K562 (cell line): ENCODE results near the gene MGST3. TPM values are rescaled to one million over a fixed set of nuclear protein-coding genes. Genes with fewer than 3 reads are reported as not detected.

Experiments used
- ATAC-seq: fragments of 200-7000 bp; cut with Tn5 transposase; 3 replicates; pipeline ENCODE4 v1.9.1; 2020; ENCODE audit warnings: moderate library complexity
- BruUV-seq: library from RNA; stranded (reverse); fragments of 400-500 nt; replicated peaks from 2 replicates; lab custom pipeline; 2021; lab: Mats Ljungman, UMichigan
- CTCF ChIA-PET: fragments of 300-600 bp; formaldehyde crosslinking; extraction: SDS; loops from one replicate; lab custom pipeline; 2021; ENCODE audit warnings: low intra/inter-chr PET ratio; lab: Yijun Ruan, JAX
- POLR2A ChIA-PET: fragments of 300-600, 350-650 bp; sonication (Branson Sonifier 250); formaldehyde crosslinking; extraction: SDS; loops from one replicate; lab custom pipeline; 2021; ENCODE audit warnings: antibody characterized with exemption, inconsistent platforms; lab: Yijun Ruan, JAX
- DNase-seq, 4 experiments: peaks; one replicate each; pipeline versions ENCODE4 v3.0.0 to v3.0.0-alpha.2; 2011 to 2018; ENCODE audit warnings: low spot score in 3 of 4, mixed read lengths in 3 of 4; ENCODE audit errors: extremely low read depth in 1 of 4
- FAIRE-seq: peaks from 2 replicates; lab custom pipeline; 2011; peaks lifted over from hg19 to GRCh38; lab: Jason Lieb, UNC
- H2AFZ ChIP-seq: 2 replicates; pipeline ENCODE4 v1.6.0; 2011; ENCODE audit warnings: low read depth, low read length, control low read depth, inconsistent platforms
- H3K27ac ChIP-seq: fragments of 200-600 bp; 3 replicates; pipeline ENCODE4 v1.8.0; 2011; ENCODE audit warnings: low read depth, mild to moderate bottlenecking, control low read depth, inconsistent platforms, low read length, moderate library complexity, mixed read lengths; ENCODE audit errors: extremely low read depth
- H3K27me3 ChIP-seq, 2 experiments: fragments of 300-600 bp in 1 of 2; 2 replicates in 1 of 2; 3 replicates in 1 of 2; pipeline versions ENCODE4 v1.6.0 to v1.8.0; 2011; ENCODE audit warnings: inconsistent platforms in 2 of 2, low read length in 2 of 2, mild to moderate bottlenecking in 1 of 2, mixed read lengths in 1 of 2, moderate library complexity in 1 of 2; ENCODE audit not compliant: control insufficient read depth in 2 of 2, insufficient read depth in 2 of 2
- H3K36me3 ChIP-seq: fragments of 300-600 bp; 3 replicates; pipeline ENCODE4 v1.8.0; 2011; ENCODE audit warnings: mild to moderate bottlenecking, low read length, inconsistent platforms; ENCODE audit not compliant: control insufficient read depth, insufficient read depth
- H3K4me1 ChIP-seq, 2 experiments: fragments of 200-600 bp in 1 of 2; replicated peaks in 1 of 2; 2 replicates in 1 of 2; 3 replicates in 1 of 2; pipeline versions ENCODE4 v1.5.1 to v1.8.0; 2011; ENCODE audit warnings: inconsistent platforms in 2 of 2, low read length in 2 of 2, mild to moderate bottlenecking in 1 of 2, mixed read lengths in 1 of 2, moderate library complexity in 1 of 2; ENCODE audit not compliant: control insufficient read depth in 2 of 2, insufficient read depth in 2 of 2
- H3K4me2 ChIP-seq: 2 replicates; pipeline ENCODE4 v1.6.1; 2011; ENCODE audit warnings: low read length, control low read depth, inconsistent platforms, mixed read lengths; ENCODE audit not compliant: insufficient read depth
- H3K4me3 ChIP-seq: fragments of 200-600 bp; sonication (generic), shearing (Covaris generic); 2 replicates; pipeline ENCODE4 v1.5.1; 2016; ENCODE audit warnings: control low read depth, inconsistent platforms
- H3K79me2 ChIP-seq: fragments of 200-600 bp; 3 replicates; pipeline ENCODE4 v1.8.0; 2011; ENCODE audit warnings: low read length, inconsistent platforms; ENCODE audit not compliant: control insufficient read depth, insufficient read depth
- H3K9ac ChIP-seq, 2 experiments: 2 replicates each; pipeline versions ENCODE4 v1.6.0 to v1.6.1; 2011; ENCODE audit warnings: low read depth in 2 of 2, low read length in 2 of 2, control low read depth in 1 of 2, inconsistent platforms in 1 of 2, mild to moderate bottlenecking in 1 of 2, mixed read lengths in 1 of 2; ENCODE audit not compliant: insufficient read depth in 1 of 2
- H3K9me1 ChIP-seq: one replicate; pipeline ENCODE4 v1.6.0; 2011; ENCODE audit warnings: inconsistent platforms, mild to moderate bottlenecking, low read length, moderate library complexity; ENCODE audit not compliant: control insufficient read depth, insufficient read depth
- H3K9me3 ChIP-seq: replicated peaks from 2 replicates; pipeline ENCODE4 v1.5.1; 2011; ENCODE audit warnings: low read depth, low read length, inconsistent platforms; ENCODE audit not compliant: control insufficient read depth, insufficient read depth
- H4K20me1 ChIP-seq: replicated peaks from 2 replicates; pipeline ENCODE4 v1.6.1; 2011; ENCODE audit warnings: low read length, inconsistent platforms, mixed read lengths; ENCODE audit not compliant: control insufficient read depth, insufficient read depth
- ARNT ChIP-seq, 2 experiments: fragments of 450-650 bp; IDR thresholded peaks; 2 replicates each; pipeline ENCODE4 v1.6.1; 2016; ENCODE audit warnings: mild to moderate bottlenecking in 1 of 2
- CREM ChIP-seq: IDR thresholded peaks from 2 replicates; pipeline ENCODE4 v1.6.1; 2014; ENCODE audit warnings: antibody characterized with exemption, low read depth
- EGR1 ChIP-seq: fragments of 450-650 bp; conservative IDR thresholded peaks from 2 replicates; pipeline ENCODE4 v1.6.1; 2017; ENCODE audit warnings: mild to moderate bottlenecking
- FUS ChIP-seq: fragments of 200-400 bp; formaldehyde crosslinking; optimal IDR thresholded peaks from 2 replicates; pipeline ENCODE3; 2017; ENCODE audit warnings: low read depth, low read length
- HBP1 ChIP-seq: fragments of 450-650 bp; formaldehyde crosslinking; IDR thresholded peaks from 2 replicates; pipeline ENCODE4 v1.4.0; 2022; ENCODE audit warnings: missing genetic modification characterization
- IRF1 ChIP-seq: sonication (generic); formaldehyde crosslinking; IDR thresholded peaks from 2 replicates; pipeline ENCODE4 v1.8.0; 2022; ENCODE audit warnings: missing genetic modification reagents, mild to moderate bottlenecking, borderline replicate concordance
- MYBL2 ChIP-seq, 2 experiments: fragments of 450-650 bp in 1 of 2; sonication (generic) in 1 of 2; formaldehyde crosslinking in 1 of 2; IDR thresholded peaks; 2 replicates each; pipeline versions ENCODE4 v1.6.1 to v1.8.1; 2017 to 2022; ENCODE audit warnings: borderline replicate concordance in 1 of 2, inconsistent platforms in 1 of 2, low read depth in 1 of 2, mild to moderate bottlenecking in 1 of 2, missing genetic modification reagents in 1 of 2, moderate library complexity in 1 of 2
- PHB2 ChIP-seq: fragments of 450-650 bp; IDR thresholded peaks from 2 replicates; pipeline ENCODE4 v1.6.1; 2017; ENCODE audit warnings: low read depth
- RBFOX2 ChIP-seq: fragments of 200-400 bp; formaldehyde crosslinking; IDR thresholded peaks from 2 replicates; pipeline ENCODE4 v1.6.1; 2017; ENCODE audit warnings: low read depth, mild to moderate bottlenecking, low read length, moderate library complexity
- TCF3 ChIP-seq: sonication (generic); formaldehyde crosslinking; IDR thresholded peaks from 2 replicates; pipeline ENCODE4 v1.4.0; 2020; ENCODE audit warnings: mild to moderate bottlenecking, missing genetic modification reagents
- ZBTB17 ChIP-seq: fragments of 450-650 bp; formaldehyde crosslinking; IDR thresholded peaks from 2 replicates; pipeline ENCODE4 v1.4.0; 2020; ENCODE audit warnings: mild to moderate bottlenecking
- ZFP91 ChIP-seq: sonication (generic); formaldehyde crosslinking; IDR thresholded peaks from 2 replicates; pipeline ENCODE4 v1.8.0; 2022; ENCODE audit warnings: mild to moderate bottlenecking, missing genetic modification reagents
- ZNF507 ChIP-seq: conservative IDR thresholded peaks from 2 replicates; pipeline ENCODE4 v1.6.1; 2017; ENCODE audit warnings: missing genetic modification characterization, missing compliant biosample characterization
- ZNF589 ChIP-seq: fragments of 200-800 bp; sonication (Bioruptor generic); IDR thresholded peaks from 2 replicates; pipeline ENCODE4 v1.6.1; 2016; ENCODE audit warnings: low read depth, missing genetic modification characterization, missing compliant biosample characterization
- WGBS: fragments of 100-300 bp; shearing (Covaris generic); methylation state at CpG from one replicate; pipeline ENCODE4 v1.1.6; 2016; ENCODE audit warnings: low coverage, mixed read lengths; ENCODE audit not compliant: insufficient coverage; ENCODE audit errors: missing lambda C conversion rate; 5-methylcytosine and 5-hydroxymethylcytosine counted together
- in situ Hi-C: fragments of 300-500 bp; cut with MboI; formaldehyde crosslinking; loops from 4 replicates; pipeline ENCODE4 v1.15.0; 2018; ENCODE audit warnings: inconsistent platforms, mixed read lengths
- intact Hi-C: fragments of 100-400 bp; cut with micrococcal nuclease; formaldehyde crosslinking; loops from 2 replicates; pipeline ENCODE4 v1.14.2; 2022
- polyA plus RNA-seq, 8 experiments: library from polyadenylated mRNA; depleted of rRNA in 4 of 8; stranded (reverse) in 5 of 8; unstranded in 3 of 8; fragments of >200 nt; fragmentation: Nextera tagmentation in 2 of 8; fragmentation: Illumina TruSeq in 1 of 8; extraction: Ambion mirVana in 2 of 8; extraction: Trizol in 1 of 8; gene quantifications; 2 replicates each; pipeline versions ENCODE4 v1.2.1 to v1.2.3, GENCODE V29; 2011 to 2014; ENCODE audit warnings: inconsistent platforms in 1 of 8, missing spikeins in 1 of 8
- total RNA-seq, 7 experiments: library from RNA; depleted of rRNA in 6 of 7; stranded (reverse); fragments of >200 nt in 6 of 7; fragmentation: Illumina TruSeq in 2 of 7; extraction: Trizol in 2 of 7; gene quantifications; 2 replicates each; pipeline versions ENCODE4 v1.2.1 to v1.2.3, GENCODE V29; 2011 to 2021; ENCODE audit warnings: low replicate concordance in 1 of 7

The MGST3 gene
- total and polyA plus RNA-seq, 9 of the 15 experiments (the other 6 are each of a cell fraction or from before 2014, with no cell fraction given), result 70.7 to 287 (median 105) TPM

- FAIRE-seq, result no peak
- TF ChIP-seq TCF3, result no peak; the same call in 1 of the 2 replicates
- no peak for TF ChIP-seq PHB2
- no peak for TF ChIP-seq ZNF589 (CRISPR knock-in tag)
- TF ChIP-seq RBFOX2, result no peak
- no peak for TF ChIP-seq FUS
- no peak for TF ChIP-seq CREM
- no peak for TF ChIP-seq MYBL2 (IDR thresholded peaks at IDR 0.05; ENCODE audit: low read depth)
- TF ChIP-seq MYBL2 (CRISPR knock-in tag; IDR thresholded peaks at IDR 0.05; ENCODE audit: borderline replicate concordance), result no peak
- TF ChIP-seq ZNF507, result no peak
- TF ChIP-seq EGR1, result no peak
- no peak for TF ChIP-seq ARNT (IDR thresholded peaks at IDR 0.05)
- no peak for TF ChIP-seq ZFP91 (CRISPR knock-in tag)
- TF ChIP-seq HBP1 (CRISPR knock-in tag), result no peak
- TF ChIP-seq IRF1 (CRISPR knock-in tag), result no peak
- TF ChIP-seq ZBTB17 (CRISPR knock-in tag), result no peak
Measured at GRCh38 chr1:165632152-165632469, 1.1 kb downstream of the MGST3 start.

More at GRCh38 chr1:165632152-165632469, 1.1 kb downstream of the MGST3 start:
- POLR2A ChIA-PET, result interaction anchor here (0.6 to 2.3 kb wide), 6 partner anchors 9 to 66 kb away, joined by 3 to 9 read pairs (median 4); no protein-coding TSS in a partner anchor
- CTCF ChIA-PET, result no interaction called here
- intact Hi-C loops (no loop called here), in situ Hi-C loops (no loop called here)
- TSS peak; percentile 47 for BruUV-seq
- no peaks in the 10 kb centered on the region for H4K20me1 ChIP-seq
- no peaks in the 10 kb centered on the region; the same call in 2 of the 3 replicates for H3K36me3 ChIP-seq
- H3K27me3 ChIP-seq, result no peaks in the 10 kb centered on the region
- H3K79me2 ChIP-seq, result peaks cover 26% of the 10 kb centered on the region; the same call in 2 of the 3 replicates
- peak overlapping the region; percentile 98; the same call in 2 of the 3 replicates for H3K27ac ChIP-seq
- H3K9me3 ChIP-seq, result no peaks in the 10 kb centered on the region
- DNase-seq, result no peak
- H3K4me3 ChIP-seq, result peak overlapping the region; percentile 74
- no peak for ATAC-seq
- no peaks in the 10 kb centered on the region for H3K9me1 ChIP-seq
- peak overlapping the region; percentile 97 for H3K4me2 ChIP-seq
- 6% methylated on average over 5 of the region's 5 CpGs for WGBS
- H3K4me1 ChIP-seq, result peaks cover 13 to 30% of the 10 kb centered on the region in 2 experiments; a peak in 4 of 5 replicates
- H2AFZ ChIP-seq, result peak overlapping the region; percentile 100
- peak overlapping the region; percentile 92 to 95; a peak in 3 of 4 replicates for H3K9ac ChIP-seq
